Measurements from ENCODE around the gene DNAH8. TPM values are rescaled to one million over a fixed set of nuclear protein-coding genes. Genes with fewer than 3 reads are reported as not detected.

DNAH8 gene
- total RNA-seq, 1 donor from 2014 or later, result 0.24 TPM

- H3K4me3 Mint-ChIP-seq (ENCODE audit: unreplicated experiment), result no peak overlapping the region
- H3K9me3 Mint-ChIP-seq (ENCODE audit: unreplicated experiment), result no peaks in the 10 kb centered on the region
- H3K27ac Mint-ChIP-seq (ENCODE audit: unreplicated experiment), result no peak overlapping the region
- DNase-seq (ENCODE audit: extremely low spot score, unreplicated experiment), result no peak
- H3K36me3 Mint-ChIP-seq (ENCODE audit: unreplicated experiment), result no peaks in the 10 kb centered on the region
- no peak for TF ChIP-seq CTCF (IDR thresholded peaks at IDR 0.05)
- H3K27me3 Mint-ChIP-seq (ENCODE audit: unreplicated experiment), result no peaks in the 10 kb centered on the region
- peaks cover 11% of the 10 kb centered on the region for H3K4me1 Mint-ChIP-seq (ENCODE audit: unreplicated experiment)
Measured at GRCh38 chr6:38802497-38802896, 87.4 kb downstream of the DNAH8 start.

- no peak for TF ChIP-seq CTCF (IDR thresholded peaks at IDR 0.05)
- H3K27me3 Mint-ChIP-seq (ENCODE audit: unreplicated experiment), result no peaks in the 10 kb centered on the region
- no peak overlapping the region for H3K4me3 Mint-ChIP-seq (ENCODE audit: unreplicated experiment)
- DNase-seq (ENCODE audit: extremely low spot score, unreplicated experiment), result no peak
- no peak overlapping the region for H3K27ac Mint-ChIP-seq (ENCODE audit: unreplicated experiment)
- H3K9me3 Mint-ChIP-seq (ENCODE audit: unreplicated experiment), result no peaks in the 10 kb centered on the region
- peaks cover 9% of the 10 kb centered on the region for H3K4me1 Mint-ChIP-seq (ENCODE audit: unreplicated experiment)
- no peaks in the 10 kb centered on the region for H3K36me3 Mint-ChIP-seq (ENCODE audit: unreplicated experiment)
Measured at GRCh38 chr6:38803129-38803528, 88.0 kb downstream of the DNAH8 start.

- TF ChIP-seq CTCF (IDR thresholded peaks at IDR 0.05), result no peak
- peaks cover 7% of the 10 kb centered on the region for H3K4me1 Mint-ChIP-seq (ENCODE audit: unreplicated experiment)
- DNase-seq (ENCODE audit: extremely low spot score, unreplicated experiment), result no peak
- no peak overlapping the region for H3K27ac Mint-ChIP-seq (ENCODE audit: unreplicated experiment)
- no peaks in the 10 kb centered on the region for H3K36me3 Mint-ChIP-seq (ENCODE audit: unreplicated experiment)
- H3K4me3 Mint-ChIP-seq (ENCODE audit: unreplicated experiment), result no peak overlapping the region
- H3K9me3 Mint-ChIP-seq (ENCODE audit: unreplicated experiment), result no peaks in the 10 kb centered on the region
- H3K27me3 Mint-ChIP-seq (ENCODE audit: unreplicated experiment), result no peaks in the 10 kb centered on the region
Measured at GRCh38 chr6:38804358-38804757, 89.2 kb downstream of the DNAH8 start.

GRCh38 chr6:38805127-38805655 is 90.1 kb downstream of the DNAH8 start:
- peaks cover 3% of the 10 kb centered on the region for H3K27me3 Mint-ChIP-seq (ENCODE audit: unreplicated experiment)
- H3K9me3 Mint-ChIP-seq (ENCODE audit: unreplicated experiment), result no peaks in the 10 kb centered on the region
- H3K36me3 Mint-ChIP-seq (ENCODE audit: unreplicated experiment), result no peaks in the 10 kb centered on the region
- TF ChIP-seq CTCF (IDR thresholded peaks at IDR 0.05), result peak; percentile 45
- DNase-seq (ENCODE audit: extremely low spot score, unreplicated experiment), result no peak
- peaks cover 3% of the 10 kb centered on the region for H3K4me1 Mint-ChIP-seq (ENCODE audit: unreplicated experiment)
- no peak overlapping the region for H3K4me3 Mint-ChIP-seq (ENCODE audit: unreplicated experiment)
- H3K27ac Mint-ChIP-seq (ENCODE audit: unreplicated experiment), result no peak overlapping the region

GRCh38 chr6:38805692-38806091 is 90.6 kb downstream of the DNAH8 start:
- no peaks in the 10 kb centered on the region for H3K9me3 Mint-ChIP-seq (ENCODE audit: unreplicated experiment)
- DNase-seq (ENCODE audit: extremely low spot score, unreplicated experiment), result no peak
- no peak for TF ChIP-seq CTCF (IDR thresholded peaks at IDR 0.05)
- H3K27me3 Mint-ChIP-seq (ENCODE audit: unreplicated experiment), result peaks cover 3% of the 10 kb centered on the region
- H3K27ac Mint-ChIP-seq (ENCODE audit: unreplicated experiment), result no peak overlapping the region
- no peaks in the 10 kb centered on the region for H3K36me3 Mint-ChIP-seq (ENCODE audit: unreplicated experiment)
- peaks cover 3% of the 10 kb centered on the region for H3K4me1 Mint-ChIP-seq (ENCODE audit: unreplicated experiment)
- H3K4me3 Mint-ChIP-seq (ENCODE audit: unreplicated experiment), result no peak overlapping the region
